Stimulated activated CD4-positive, alpha-beta T cell treated with anti-CD3 and anti-CD28 coated beads, Interleukin-4, amount 100 ng/mL, for 24 hours (primary cell): ENCODE measurements around the gene GTPBP4.
A peak's percentile ranks its signal among the peaks of the same experiment; 100 is the strongest.
"Not testable (repeated sequence)": the region's sequence is repeated elsewhere in the genome, so short reads cannot be mapped to it uniquely, and the experiment has no call there.

Source experiments
- DNase-seq: peaks from one replicate; pipeline ENCODE4 v3.0.0-alpha.2; 2020

GTPBP4 gene

GRCh38 chr10:1034758-1035157 is 46.5 kb downstream of the GTPBP4 start:
- no peak for DNase-seq

- no peak for DNase-seq
Observed at GRCh38 chr10:1035201-1035600, 47.0 kb downstream of the GTPBP4 start.

GRCh38 chr10:1036341-1036791 is 48.1 kb downstream of the GTPBP4 start:
- DNase-seq, result no peak

- no peak for DNase-seq
Observed at GRCh38 chr10:1037098-1037497, 48.9 kb downstream of the GTPBP4 start.

GRCh38 chr10:1038769-1039168 is 50.5 kb downstream of the GTPBP4 start:
- not testable (repeated sequence) for DNase-seq

- no peak for DNase-seq
Observed at GRCh38 chr10:1040133-1040532, 51.9 kb downstream of the GTPBP4 start.

GRCh38 chr10:1041514-1041913 is 53.3 kb downstream of the GTPBP4 start:
- DNase-seq, result no peak

GRCh38 chr10:1043532-1043995 is 55.3 kb downstream of the GTPBP4 start:
- no peak for DNase-seq

GRCh38 chr10:1044146-1044545 is 55.9 kb downstream of the GTPBP4 start:
- DNase-seq, result no peak

GRCh38 chr10:1044964-1045363 is 56.7 kb downstream of the GTPBP4 start:
- DNase-seq, result no peak

GRCh38 chr10:1045415-1045814 is 57.2 kb downstream of the GTPBP4 start:
- DNase-seq, result no peak

- DNase-seq, result no peak
Observed at GRCh38 chr10:1047937-1048336, 59.7 kb downstream of the GTPBP4 start.

- no peak for DNase-seq
Observed at GRCh38 chr10:1048349-1048731, 60.1 kb downstream of the GTPBP4 start.

- peak; percentile 95 for DNase-seq
Observed at GRCh38 chr10:1048732-1049424, 60.6 kb downstream of the GTPBP4 start, which contains the start of gene IDI1. IDI1 (minus strand) TSS chr10:1049119; CDS start chr10:1049003, 116 bp downstream.

GRCh38 chr10:1049425-1049958 is 61.3 kb downstream of the GTPBP4 start:
- DNase-seq, result no peak

GRCh38 chr10:1050145-1050544 is 61.9 kb downstream of the GTPBP4 start:
- DNase-seq, result no peak

- DNase-seq, result peak; percentile 40
Observed at GRCh38 chr10:1050554-1050953, 62.3 kb downstream of the GTPBP4 start.

GRCh38 chr10:1054684-1055083 is 66.5 kb downstream of the GTPBP4 start:
- DNase-seq, result no peak

- peak; percentile 90 for DNase-seq
Observed at GRCh38 chr10:1056326-1057105, 68.3 kb downstream of the GTPBP4 start, which contains the start of gene WDR37. WDR37 (plus strand) TSS chr10:1056385; CDS start chr10:1072156, 15,771 bp downstream.

- no peak for DNase-seq
Observed at GRCh38 chr10:1057106-1057657, 68.9 kb downstream of the GTPBP4 start.

- no peak for DNase-seq
Observed at GRCh38 chr10:1058017-1058416, 69.8 kb downstream of the GTPBP4 start.

- DNase-seq, result no peak
Observed at GRCh38 chr10:1059902-1060301, 71.7 kb downstream of the GTPBP4 start.
